Measurements from ENCODE around the gene AIFM3. TPM values are rescaled to one million over a fixed set of nuclear protein-coding genes. Genes with fewer than 3 reads are reported as not detected.

AIFM3 gene
- total and polyA plus RNA-seq, 2 donors (not counting 1 experiment from before 2014, with no cell fraction given), result 3.0 to 6.0 TPM

- CTCF ChIA-PET, result no interaction called here
- DNase-seq, result no peak
- intact Hi-C loops (cut with micrococcal nuclease), result loop anchor here (5.0 kb wide), 3 partner anchors 642 to 883 kb away; partner anchors contain the start of genes RANBP1, SDF2L1 and TRMT2A
Observed at GRCh38 chr22:21000207-21000986, 33.3 kb downstream of the AIFM3 start.

More at GRCh38 chr22:21000207-21000986, 33.3 kb downstream of the AIFM3 start:
- H3K79me2 ChIP-seq (ENCODE audit: control insufficient read depth, insufficient read depth, low read length), result peaks cover 21% of the 10 kb centered on the region
- peak overlapping the region; percentile 99 for H3K27ac Mint-ChIP-seq
- H3K27me3 ChIP-seq (replicated peaks in 1 of 4; ENCODE audit: control extremely low read depth in 1 of 4, control insufficient read depth in 3 of 4, insufficient read depth in 4 of 4, low read length in 3 of 4), result no peaks in the 10 kb centered on the region
- peak overlapping the region; percentile 95 for H3K4me3 Mint-ChIP-seq
- ATAC-seq (ENCODE audit: low read depth), result no peak
- POLR2A ChIA-PET, result no interaction called here
- no peak overlapping the region for H2AFZ ChIP-seq (ENCODE audit: insufficient read depth, low read depth, low read length, poor library complexity, severe bottlenecking)
- H3K4me2 ChIP-seq (replicated peaks; ENCODE audit: low read depth, low read length, poor library complexity, severe bottlenecking), result peak overlapping the region; percentile 97
- H4K20me1 ChIP-seq (ENCODE audit: control insufficient read depth, insufficient read depth, low read length, poor library complexity, severe bottlenecking), result peaks cover 24% of the 10 kb centered on the region
- H3K4me3 ChIP-seq (ENCODE audit: control extremely low read depth in 1 of 5, extremely low read depth in 1 of 5, insufficient read depth in 1 of 5, low read depth in 2 of 5, low read length in 4 of 5), result peak overlapping the region in 4 of 5 experiments; percentile 66 to 99 (median 88)
- H3K9ac ChIP-seq (ENCODE audit: low read length), result peak overlapping the region; percentile 88
- peaks cover 24 to 36% of the 10 kb centered on the region in 2 donors for H3K4me1 ChIP-seq (ENCODE audit: control insufficient read depth in 2 of 2, insufficient read depth in 2 of 2, low read length in 2 of 2)
- WGBS (ENCODE audit: insufficient coverage), result 82% methylated on average over 15 of the region's 22 CpGs
- no peaks in the 10 kb centered on the region for H3K9me3 Mint-ChIP-seq (ENCODE audit: insufficient read depth)
- peaks cover 32% of the 10 kb centered on the region for H3K4me1 Mint-ChIP-seq
- H3K27me3 Mint-ChIP-seq, result no peaks in the 10 kb centered on the region
- H3K9me3 ChIP-seq (ENCODE audit: control extremely low read depth in 1 of 3, control insufficient read depth in 2 of 3, insufficient read depth in 1 of 3, low read length in 2 of 3), result peaks cover 0 to 5% (median 0%) of the 10 kb centered on the region in 3 donors
- H3K36me3 ChIP-seq (replicated peaks in 1 of 2; ENCODE audit: control extremely low read depth in 1 of 2, control insufficient read depth in 1 of 2, extremely low read depth in 1 of 2, insufficient read depth in 2 of 2, low read length in 1 of 2), result peaks cover 0 to 24% of the 10 kb centered on the region in 2 experiments
- H3K27ac ChIP-seq (ENCODE audit: low read length in 2 of 2), result peak overlapping the region; percentile 91 to 96
- no peak for TF ChIP-seq EZH2 (IDR thresholded peaks at IDR 0.05; ENCODE audit: borderline replicate concordance, insufficient read depth, low read depth, low read length, poor library complexity, severe bottlenecking)
- TF ChIP-seq, protein P1, sequence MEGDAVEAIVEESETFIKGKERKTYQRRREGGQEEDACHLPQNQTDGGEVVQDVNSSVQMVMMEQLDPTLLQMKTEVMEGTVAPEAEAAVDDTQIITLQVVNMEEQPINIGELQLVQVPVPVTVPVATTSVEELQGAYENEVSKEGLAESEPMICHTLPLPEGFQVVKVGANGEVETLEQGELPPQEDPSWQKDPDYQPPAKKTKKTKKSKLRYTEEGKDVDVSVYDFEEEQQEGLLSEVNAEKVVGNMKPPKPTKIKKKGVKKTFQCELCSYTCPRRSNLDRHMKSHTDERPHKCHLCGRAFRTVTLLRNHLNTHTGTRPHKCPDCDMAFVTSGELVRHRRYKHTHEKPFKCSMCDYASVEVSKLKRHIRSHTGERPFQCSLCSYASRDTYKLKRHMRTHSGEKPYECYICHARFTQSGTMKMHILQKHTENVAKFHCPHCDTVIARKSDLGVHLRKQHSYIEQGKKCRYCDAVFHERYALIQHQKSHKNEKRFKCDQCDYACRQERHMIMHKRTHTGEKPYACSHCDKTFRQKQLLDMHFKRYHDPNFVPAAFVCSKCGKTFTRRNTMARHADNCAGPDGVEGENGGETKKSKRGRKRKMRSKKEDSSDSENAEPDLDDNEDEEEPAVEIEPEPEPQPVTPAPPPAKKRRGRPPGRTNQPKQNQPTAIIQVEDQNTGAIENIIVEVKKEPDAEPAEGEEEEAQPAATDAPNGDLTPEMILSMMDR (IDR thresholded peaks at IDR 0.05), result no peak
